BLaER1 (cell line): Measurements from ENCODE around the gene ZNF534.
"Not testable (repeated sequence)": the region's sequence is repeated elsewhere in the genome, so short reads cannot be mapped to it uniquely, and the experiment has no call there.

Source experiments
- H3K27ac ChIP-seq: shearing (Covaris generic); formaldehyde crosslinking; 2 replicates; pipeline ENCODE4 v1.8.1; 2022
- H3K27me3 ChIP-seq: shearing (Covaris generic); formaldehyde crosslinking; 2 replicates; pipeline ENCODE4 v1.8.1; 2022
- H3K36me3 ChIP-seq: shearing (Covaris generic); formaldehyde crosslinking; 2 replicates; pipeline ENCODE4 v1.8.1; 2022
- H3K4me1 ChIP-seq: shearing (Covaris generic); formaldehyde crosslinking; 2 replicates; pipeline ENCODE4 v1.8.1; 2022
- H3K4me2 ChIP-seq: shearing (Covaris generic); formaldehyde crosslinking; 2 replicates; pipeline ENCODE4 v1.8.1; 2022
- H3K4me3 ChIP-seq: shearing (Covaris generic); formaldehyde crosslinking; 2 replicates; pipeline ENCODE4 v1.8.1; 2022
- H3K9ac ChIP-seq: shearing (Covaris generic); formaldehyde crosslinking; 2 replicates; pipeline ENCODE4 v1.8.1; 2022
- H3K9me3 ChIP-seq: shearing (Covaris generic); formaldehyde crosslinking; 2 replicates; pipeline ENCODE4 v1.8.1; 2022
- H4K20me1 ChIP-seq: shearing (Covaris generic); formaldehyde crosslinking; 2 replicates; pipeline ENCODE4 v1.8.1; 2022
- Cebpa-rat ChIP-seq: shearing (Covaris generic); IDR thresholded peaks from 2 replicates; pipeline ENCODE4 v1.8.1; 2022

Gene ZNF534

DNA sequence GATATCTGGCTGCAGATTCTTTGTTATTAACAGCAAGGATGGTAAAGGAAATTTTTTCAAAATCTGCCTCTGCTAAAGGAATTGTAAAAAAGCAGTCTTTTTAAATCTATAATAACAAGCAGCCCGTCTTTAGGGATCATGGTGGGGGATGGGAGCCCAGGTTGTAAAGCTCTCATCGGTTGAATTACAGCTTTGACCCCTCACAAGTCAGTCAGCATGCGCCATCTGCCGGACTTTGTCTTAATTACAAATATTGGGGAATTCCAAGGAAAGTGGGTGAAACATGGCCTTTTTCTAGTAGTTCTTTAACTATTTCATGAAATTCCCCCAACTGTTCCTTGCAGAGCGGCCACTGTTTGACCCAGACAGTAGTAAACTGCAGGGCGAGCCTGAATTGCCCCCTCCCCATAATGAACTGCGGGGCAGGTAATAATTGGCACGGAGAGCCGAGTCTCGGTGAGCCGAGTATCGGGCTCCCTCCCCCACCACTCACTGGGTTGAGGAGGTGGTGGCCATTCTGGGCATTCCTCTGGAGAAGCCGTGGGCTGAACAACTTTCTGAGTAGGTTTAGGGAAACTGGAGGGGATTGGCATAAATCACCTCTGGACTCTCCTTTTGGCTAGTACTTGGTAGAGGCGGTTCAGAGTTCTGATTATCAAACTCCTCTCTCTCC lies 36.0 kb downstream of the ZNF534 start:
- no peak for TF ChIP-seq Cebpa-rat
- Histone ChIP-seq H3K27ac (no peak overlapping the region), H3K4me3 (no peak overlapping the region), H4K20me1 (no peaks in the 10 kb centered on the region), H3K36me3 (no peaks in the 10 kb centered on the region), H3K4me2 (no peak overlapping the region), H3K4me1 (no peaks in the 10 kb centered on the region), H3K27me3 (no peaks in the 10 kb centered on the region), H3K9ac (no peak overlapping the region), H3K9me3 (peaks cover 97% of the 10 kb centered on the region)

DNA sequence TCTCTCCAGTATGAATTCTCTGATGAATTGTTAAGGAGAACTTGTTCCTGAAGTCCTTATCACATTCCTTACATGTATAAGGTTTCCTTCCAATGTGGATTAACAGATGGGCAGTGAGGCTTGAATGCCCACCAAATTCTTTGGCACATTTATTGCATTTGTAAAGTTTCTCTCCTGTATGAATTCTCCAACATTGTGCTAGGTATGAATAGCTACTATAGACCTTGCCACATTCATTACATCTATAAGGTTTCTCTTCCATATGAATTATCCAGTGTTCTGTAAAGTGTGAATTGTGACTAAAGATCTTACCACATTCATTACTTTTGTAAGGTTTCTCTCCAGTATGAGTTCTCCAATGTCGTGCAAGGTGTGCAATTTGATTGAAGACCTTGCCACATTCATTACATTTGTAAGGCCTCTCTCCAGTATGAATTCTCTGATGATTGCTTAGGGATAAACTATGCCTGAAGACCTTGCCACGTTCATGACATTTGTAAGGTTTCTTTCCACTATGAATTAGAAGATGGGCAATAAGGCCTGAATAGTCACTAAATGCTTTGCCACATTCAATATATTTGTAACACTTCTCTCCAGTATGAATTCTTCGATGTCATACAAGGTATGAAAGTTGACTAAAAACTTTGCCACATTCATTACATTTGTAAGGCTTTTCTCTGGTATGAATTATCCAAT lies 44.9 kb downstream of the ZNF534 start:
- Histone ChIP-seq H3K9ac (no peak overlapping the region), H3K4me2 (no peak overlapping the region), H3K27me3 (no peaks in the 10 kb centered on the region), H3K4me1 (no peaks in the 10 kb centered on the region), H3K4me3 (no peak overlapping the region), H4K20me1 (no peaks in the 10 kb centered on the region), H3K27ac (no peak overlapping the region), H3K9me3 (peaks cover 100% of the 10 kb centered on the region), H3K36me3 (no peaks in the 10 kb centered on the region)
- TF ChIP-seq Cebpa-rat = no peak

DNA sequence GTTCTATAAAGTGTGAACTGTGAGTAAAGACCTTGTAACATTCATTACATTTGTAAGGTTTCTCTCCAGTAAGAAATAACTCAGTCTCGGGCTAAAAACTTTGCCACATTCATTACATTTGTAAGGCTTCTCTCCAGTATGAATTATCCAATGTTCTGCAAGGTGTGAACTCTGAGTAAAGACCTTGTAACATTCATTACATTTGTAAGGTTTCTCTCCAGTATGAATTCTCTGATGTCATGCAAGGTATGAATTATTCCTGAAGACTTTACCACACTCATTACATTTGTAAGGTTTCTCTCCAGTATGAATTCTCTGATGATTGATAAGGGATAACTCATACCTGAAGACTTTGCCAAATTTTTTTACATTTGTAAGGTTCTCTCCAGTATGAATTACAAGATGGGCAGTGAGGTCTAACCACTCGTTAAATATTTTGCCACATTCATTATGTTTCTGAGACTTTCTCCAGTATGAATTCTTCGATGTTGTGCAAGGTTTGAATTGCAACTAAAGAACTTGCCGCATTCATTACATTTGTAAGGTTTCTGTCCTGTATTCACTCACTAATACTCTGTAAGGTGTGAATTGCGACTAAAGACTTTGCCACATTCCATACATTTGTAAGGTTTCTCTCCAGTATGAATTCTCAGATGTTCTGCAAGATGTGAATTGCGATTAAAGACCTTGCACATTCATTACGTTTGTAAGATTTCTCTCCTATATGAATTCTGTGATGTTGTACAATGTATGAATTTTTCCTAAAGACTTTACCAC lies 45.6 kb downstream of the ZNF534 start:
- Histone ChIP-seq H3K4me1 (no peaks in the 10 kb centered on the region), H3K27ac (no peak overlapping the region), H3K4me3 (no peak overlapping the region), H4K20me1 (no peaks in the 10 kb centered on the region), H3K9me3 (peaks cover 100% of the 10 kb centered on the region), H3K9ac (no peak overlapping the region), H3K4me2 (no peak overlapping the region), H3K36me3 (no peaks in the 10 kb centered on the region), H3K27me3 (no peaks in the 10 kb centered on the region)
- no peak for TF ChIP-seq Cebpa-rat

DNA sequence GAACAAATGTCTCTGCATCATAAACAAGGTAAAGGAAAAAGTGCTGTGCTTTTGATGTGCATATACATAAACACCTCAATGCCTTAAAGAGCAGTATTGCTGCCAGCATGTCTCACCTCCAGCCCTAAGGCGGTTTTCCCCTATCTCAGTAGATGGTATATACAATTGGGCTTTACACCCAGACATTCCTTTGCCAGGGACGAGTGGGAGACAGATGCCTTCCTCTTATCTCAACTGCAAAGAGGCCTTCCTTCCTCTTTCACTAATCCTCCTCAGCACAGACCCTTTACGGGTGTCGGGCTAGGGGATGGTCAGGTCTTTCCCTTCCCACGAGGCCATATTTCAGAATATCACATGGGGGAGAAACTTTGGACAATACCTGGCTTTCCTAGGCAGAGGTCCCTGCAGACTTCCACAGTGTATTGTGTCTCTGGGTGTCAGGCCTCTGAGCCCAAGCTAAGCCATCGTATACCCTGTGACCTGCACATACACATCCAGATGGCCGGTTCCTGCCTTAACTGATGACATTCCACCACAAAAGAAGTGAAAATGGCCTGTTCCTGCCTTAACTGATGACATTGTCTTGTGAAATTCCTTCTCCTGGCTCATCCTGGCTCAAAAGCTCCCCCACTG lies 55.3 kb downstream of the ZNF534 start:
- H3K27me3 ChIP-seq, H3K36me3 ChIP-seq, H3K4me3 ChIP-seq, H3K27ac ChIP-seq, H3K9ac ChIP-seq, H3K4me1 ChIP-seq, H3K4me2 ChIP-seq, H4K20me1 ChIP-seq: not testable (repeated sequence)
- peaks cover 96% of the 10 kb centered on the region for H3K9me3 ChIP-seq

DNA sequence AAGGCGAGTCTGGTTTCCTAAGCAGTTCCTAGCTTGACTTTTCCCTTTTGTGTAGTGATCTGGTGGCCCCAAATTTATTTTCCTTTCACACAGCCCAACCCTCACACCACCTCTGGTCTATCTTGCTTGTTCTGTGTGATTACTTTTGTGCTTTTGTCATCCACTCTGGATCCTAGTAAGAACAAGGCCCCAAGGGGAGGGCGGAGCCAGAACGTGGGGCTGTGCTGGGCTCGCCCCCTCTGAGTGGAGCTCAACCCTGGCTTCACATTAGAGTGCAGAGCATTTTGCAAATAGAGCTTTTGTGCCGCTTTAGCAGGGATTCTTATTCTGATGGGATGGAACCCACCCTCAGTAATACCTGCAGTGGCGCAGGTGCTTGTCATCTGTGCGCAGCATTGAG lies 56.1 kb downstream of the ZNF534 start:
- H3K9me3 ChIP-seq = peaks cover 94% of the 10 kb centered on the region
- H3K36me3 ChIP-seq, H3K4me1 ChIP-seq, H3K9ac ChIP-seq, H4K20me1 ChIP-seq, H3K4me3 ChIP-seq, H3K27ac ChIP-seq, H3K4me2 ChIP-seq, H3K27me3 ChIP-seq: not testable (repeated sequence)

DNA sequence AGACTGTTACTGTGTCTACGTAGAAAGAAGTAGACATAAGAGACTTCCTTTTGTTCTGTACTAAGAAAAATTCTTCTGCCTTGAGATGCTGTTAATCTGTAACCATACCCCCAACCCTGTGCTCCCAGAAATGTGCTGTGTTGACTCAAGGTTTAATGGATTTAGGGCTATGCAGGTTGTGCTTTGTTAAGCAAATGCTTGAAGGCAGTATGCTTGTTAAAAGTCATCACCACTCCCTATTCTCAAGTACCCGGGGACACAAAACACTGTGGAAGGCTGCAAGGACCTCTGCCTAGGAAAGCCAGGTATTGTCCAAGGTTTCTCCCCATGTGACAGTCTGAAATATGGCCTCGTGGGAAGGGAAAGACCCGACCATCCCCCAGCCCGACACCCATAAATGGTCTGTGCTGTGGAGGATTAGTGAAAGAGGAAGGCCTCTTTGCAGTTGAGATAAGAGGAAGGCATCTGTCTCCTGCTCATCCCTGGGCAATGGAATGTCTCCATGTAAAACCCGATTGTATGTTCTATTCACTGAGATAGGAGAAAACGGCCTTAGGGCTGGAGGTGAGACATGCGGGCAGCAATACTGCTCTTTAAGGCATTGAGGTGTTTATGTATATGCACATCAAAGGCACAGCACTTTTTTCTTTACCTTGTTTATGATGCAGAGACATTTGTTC lies 56.8 kb downstream of the ZNF534 start:
- H3K4me2 ChIP-seq, H4K20me1 ChIP-seq, H3K4me3 ChIP-seq, H3K27me3 ChIP-seq, H3K27ac ChIP-seq, H3K36me3 ChIP-seq, H3K4me1 ChIP-seq, H3K9ac ChIP-seq: not testable (repeated sequence)
- H3K9me3 ChIP-seq = peaks cover 91% of the 10 kb centered on the region

DNA sequence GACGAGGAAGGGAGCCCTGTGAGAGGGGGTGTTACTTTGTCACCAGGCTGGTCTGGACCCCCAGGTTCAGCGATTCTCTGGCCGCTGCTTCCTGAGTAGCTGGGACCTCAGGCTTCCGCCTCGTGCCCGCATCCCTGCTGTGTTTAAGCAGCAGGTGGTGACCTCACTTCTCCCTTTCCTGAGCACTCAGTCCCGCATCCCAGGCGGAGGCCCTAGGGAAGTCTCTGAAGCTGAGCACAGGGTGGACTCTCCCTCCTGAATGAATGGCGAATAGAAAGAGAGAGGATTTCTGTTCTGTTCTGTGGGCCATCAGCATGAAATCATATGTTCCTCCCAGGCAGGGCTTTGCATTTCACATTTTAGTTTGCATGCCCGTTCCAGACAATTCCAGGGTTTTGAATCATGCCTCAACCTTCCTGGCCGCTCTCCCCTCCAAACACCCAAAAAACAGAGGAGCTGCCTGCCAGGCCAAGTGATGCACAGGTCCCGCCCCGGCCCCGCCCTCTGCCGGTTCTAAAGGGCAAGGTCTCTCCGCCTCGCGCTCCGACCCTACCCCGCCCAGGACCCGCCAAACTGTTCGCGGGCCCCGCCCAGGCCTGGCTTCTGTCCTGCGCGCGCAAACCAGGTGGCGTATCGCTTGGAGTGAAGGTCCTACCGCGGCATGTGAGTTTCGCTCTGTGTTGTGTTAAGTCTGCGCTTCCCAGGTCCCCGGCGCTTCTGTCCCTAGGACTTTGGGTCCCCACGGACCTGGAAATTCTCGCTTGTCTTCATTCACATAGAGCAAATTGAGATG lies 63.4 kb downstream of the ZNF534 start:
- Histone ChIP-seq H3K27ac (no peak overlapping the region), H3K36me3 (no peaks in the 10 kb centered on the region), H3K27me3 (no peaks in the 10 kb centered on the region), H3K4me3 (no peak overlapping the region), H3K4me1 (no peaks in the 10 kb centered on the region), H3K9ac (no peak overlapping the region), H4K20me1 (no peaks in the 10 kb centered on the region), H3K4me2 (no peak overlapping the region), H3K9me3 (peaks cover 91% of the 10 kb centered on the region)
- TF ChIP-seq Cebpa-rat = no peak

DNA sequence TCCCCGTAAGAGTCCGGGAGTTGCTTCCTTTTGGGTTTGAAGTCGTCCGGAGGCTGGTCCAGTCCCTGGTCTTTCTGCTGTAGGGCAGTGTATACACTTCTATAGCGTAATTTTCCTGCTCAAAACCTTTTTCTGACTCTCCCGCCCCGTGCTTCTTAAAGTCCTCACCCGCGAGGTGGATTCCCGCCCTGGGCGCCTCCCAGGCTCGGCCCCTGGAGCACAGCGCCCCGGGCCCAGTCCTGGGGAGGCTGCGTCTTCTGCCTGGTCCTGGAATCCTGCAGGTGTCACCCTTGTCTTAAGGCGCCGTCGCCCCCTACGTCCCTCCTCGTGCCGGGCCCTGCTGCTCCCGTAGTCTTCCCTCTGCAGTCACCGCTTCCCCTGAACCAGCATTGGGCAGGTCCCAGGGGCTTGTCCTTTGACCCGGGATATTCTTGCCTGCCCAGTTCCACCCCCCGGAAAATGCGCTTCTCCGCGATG lies 64.1 kb downstream of the ZNF534 start:
- Histone ChIP-seq H4K20me1 (no peaks in the 10 kb centered on the region), H3K9me3 (peaks cover 91% of the 10 kb centered on the region), H3K4me1 (no peaks in the 10 kb centered on the region), H3K36me3 (no peaks in the 10 kb centered on the region), H3K27me3 (no peaks in the 10 kb centered on the region), H3K27ac (no peak overlapping the region), H3K4me3 (no peak overlapping the region), H3K4me2 (no peak overlapping the region), H3K9ac (no peak overlapping the region)
- TF ChIP-seq Cebpa-rat = no peak

DNA sequence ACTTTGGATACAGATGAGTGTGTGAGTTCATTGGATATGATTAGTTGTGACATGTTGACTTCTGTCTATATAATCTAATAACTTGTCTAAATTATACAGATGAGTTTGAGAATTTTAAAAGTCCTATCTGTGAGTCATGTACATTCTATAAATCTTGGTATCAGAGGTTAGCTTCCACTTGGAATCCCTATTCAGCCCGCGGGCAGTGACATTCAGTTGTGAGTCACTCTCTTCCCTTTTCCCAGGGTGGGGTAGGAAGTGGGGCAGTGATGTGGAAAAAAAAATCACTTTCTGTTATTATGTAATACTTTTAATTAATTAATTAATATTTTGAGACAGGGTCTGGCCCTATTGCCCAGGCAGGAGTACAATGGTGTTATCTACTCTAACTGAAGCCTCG lies 65.6 kb downstream of the ZNF534 start:
- no peaks in the 10 kb centered on the region for H3K4me1 ChIP-seq
- peaks cover 91% of the 10 kb centered on the region for H3K9me3 ChIP-seq
- H3K27me3 ChIP-seq = no peaks in the 10 kb centered on the region
- H3K4me2 ChIP-seq = no peak overlapping the region
- H3K9ac ChIP-seq = no peak overlapping the region
- no peaks in the 10 kb centered on the region for H4K20me1 ChIP-seq
- H3K27ac ChIP-seq = no peak overlapping the region
- no peak overlapping the region for H3K4me3 ChIP-seq
- no peak for TF ChIP-seq Cebpa-rat
- H3K36me3 ChIP-seq = no peaks in the 10 kb centered on the region
